HEK293 (cell line): ENCODE measurements around the gene CRIP2.

ENCODE experiments used
- CTCF ChIA-PET: fragments of 350-600 bp; formaldehyde crosslinking; extraction: SDS; loops from one replicate; lab custom pipeline; 2021; ENCODE audit warnings: antibody characterized with exemption; lab: Yijun Ruan, JAX
- POLR2A ChIA-PET: fragments of 300-600 bp; formaldehyde crosslinking; extraction: SDS; loops from one replicate; lab custom pipeline; 2020; ENCODE audit warnings: antibody characterized with exemption, inconsistent platforms; lab: Yijun Ruan, JAX
- H3K27ac ChIP-seq: fragments of 200-500 bp; sonication (Bioruptor generic); 2 replicates; pipeline ENCODE4 v1.5.1; 2014; ENCODE audit warnings: low read depth, low read length, control low read depth, inconsistent platforms; ENCODE audit errors: extremely low read depth
- H3K36me3 ChIP-seq, 2 experiments: fragments of 200-500 bp in 1 of 2; sonication (Bioruptor generic) in 1 of 2; 1 replicate in 1 of 2; 2 replicates in 1 of 2; pipeline ENCODE4 v1.5.1; 2014 to 2017; ENCODE audit warnings: inconsistent platforms in 2 of 2, low read length in 2 of 2; ENCODE audit not compliant: control insufficient read depth in 2 of 2, insufficient read depth in 1 of 2
- H3K4me1 ChIP-seq: fragments of 200-500 bp; sonication (Bioruptor generic); 2 replicates; pipeline ENCODE4 v1.5.1; 2014; ENCODE audit warnings: mild to moderate bottlenecking, low read length, inconsistent platforms; ENCODE audit not compliant: control insufficient read depth, insufficient read depth
- H3K4me3 ChIP-seq: 2 replicates; pipeline ENCODE4 v1.5.1; 2011; ENCODE audit warnings: low read depth, mild to moderate bottlenecking, control low read depth, low read length, moderate library complexity
- H3K9me3 ChIP-seq: fragments of 200-500 bp; sonication (Bioruptor generic); 2 replicates; pipeline ENCODE4 v1.5.1; 2014; ENCODE audit warnings: low read depth, low read length, inconsistent platforms; ENCODE audit not compliant: control insufficient read depth, insufficient read depth
- AEBP2 ChIP-seq: fragments of 450-650 bp; formaldehyde crosslinking; IDR thresholded peaks from 2 replicates; pipeline ENCODE4 v1.5.1; 2016; ENCODE audit warnings: missing biosample characterization, missing genetic modification characterization, borderline replicate concordance
- GLI4 ChIP-seq: fragments of 450-650 bp; formaldehyde crosslinking; IDR thresholded peaks from 2 replicates; pipeline ENCODE4 v1.5.1; 2016; ENCODE audit warnings: missing biosample characterization, missing genetic modification characterization
- GLIS2 ChIP-seq: fragments of 450-650 bp; formaldehyde crosslinking; IDR thresholded peaks from 2 replicates; pipeline ENCODE4 v1.5.1; 2016; ENCODE audit warnings: missing biosample characterization, missing genetic modification characterization
- KLF1 ChIP-seq: fragments of 450-650 bp; formaldehyde crosslinking; IDR thresholded peaks from 2 replicates; pipeline ENCODE4 v1.5.1; 2016; ENCODE audit warnings: missing biosample characterization, missing genetic modification characterization
- KLF8 ChIP-seq: fragments of 450-650 bp; formaldehyde crosslinking; IDR thresholded peaks from 2 replicates; pipeline ENCODE4 v1.5.1; 2016; ENCODE audit warnings: missing biosample characterization, missing genetic modification characterization
- MEIS1 ChIP-seq: sonication (generic); formaldehyde crosslinking; IDR thresholded peaks from 2 replicates; pipeline ENCODE4 v1.8.1; 2022; ENCODE audit warnings: missing genetic modification reagents, mild to moderate bottlenecking, borderline replicate concordance
- REPIN1 ChIP-seq: fragments of 450-650 bp; formaldehyde crosslinking; IDR thresholded peaks from 2 replicates; pipeline ENCODE4 v1.5.1; 2017; ENCODE audit warnings: missing biosample characterization, missing genetic modification characterization, low read depth
- SALL2 ChIP-seq: fragments of 450-650 bp; formaldehyde crosslinking; IDR thresholded peaks from 2 replicates; pipeline ENCODE4 v1.5.0; 2017; ENCODE audit warnings: missing biosample characterization, mild to moderate bottlenecking, missing genetic modification characterization, borderline replicate concordance
- ZBTB10 ChIP-seq: fragments of 450-650 bp; formaldehyde crosslinking; IDR thresholded peaks from 2 replicates; pipeline ENCODE4 v1.5.1; 2016; ENCODE audit warnings: missing biosample characterization, missing genetic modification characterization
- ZBTB17 ChIP-seq: fragments of 450-650 bp; formaldehyde crosslinking; IDR thresholded peaks from 2 replicates; pipeline ENCODE4 v1.5.1; 2016; ENCODE audit warnings: missing biosample characterization, missing genetic modification characterization
- ZBTB8A ChIP-seq: fragments of 450-650 bp; formaldehyde crosslinking; IDR thresholded peaks from 2 replicates; pipeline ENCODE4 v1.5.1; 2016; ENCODE audit warnings: missing biosample characterization, missing genetic modification characterization
- ZNF10 ChIP-seq: fragments of 450-650 bp; formaldehyde crosslinking; IDR thresholded peaks from 2 replicates; pipeline ENCODE4 v1.5.1; 2017; ENCODE audit warnings: missing biosample characterization, missing genetic modification characterization
- ZNF112 ChIP-seq: fragments of 450-650 bp; formaldehyde crosslinking; IDR thresholded peaks from 2 replicates; pipeline ENCODE4 v1.5.0; 2017; ENCODE audit warnings: missing biosample characterization, missing genetic modification characterization
- ZNF157 ChIP-seq: fragments of 450-650 bp; formaldehyde crosslinking; IDR thresholded peaks from 2 replicates; pipeline ENCODE4 v1.5.1; 2016; ENCODE audit warnings: missing biosample characterization, missing genetic modification characterization
- ZNF16 ChIP-seq: fragments of 450-650 bp; formaldehyde crosslinking; IDR thresholded peaks from 2 replicates; pipeline ENCODE4 v1.5.1; 2016; ENCODE audit warnings: low read depth, missing biosample characterization, missing genetic modification characterization
- ZNF202 ChIP-seq: fragments of 450-650 bp; formaldehyde crosslinking; IDR thresholded peaks from 2 replicates; pipeline ENCODE4 v1.5.1; 2016; ENCODE audit warnings: missing biosample characterization, missing genetic modification characterization, borderline replicate concordance
- ZNF26 ChIP-seq: fragments of 450-650 bp; formaldehyde crosslinking; IDR thresholded peaks from 2 replicates; pipeline ENCODE4 v1.5.1; 2016; ENCODE audit warnings: missing biosample characterization, missing genetic modification characterization
- ZNF354C ChIP-seq: fragments of 450-650 bp; formaldehyde crosslinking; IDR thresholded peaks from 2 replicates; pipeline ENCODE4 v1.5.1; 2016; ENCODE audit warnings: missing biosample characterization, missing genetic modification characterization, low read depth, borderline replicate concordance
- ZNF501 ChIP-seq: fragments of 450-650 bp; formaldehyde crosslinking; IDR thresholded peaks from 2 replicates; pipeline ENCODE4 v1.5.1; 2016; ENCODE audit warnings: missing biosample characterization, missing genetic modification characterization
- ZNF558 ChIP-seq: fragments of 450-650 bp; formaldehyde crosslinking; IDR thresholded peaks from 2 replicates; pipeline ENCODE4 v1.5.1; 2016; ENCODE audit warnings: missing biosample characterization, missing genetic modification characterization
- ZNF610 ChIP-seq: fragments of 450-650 bp; formaldehyde crosslinking; IDR thresholded peaks from 2 replicates; pipeline ENCODE4 v1.5.1; 2016; ENCODE audit warnings: missing biosample characterization, missing genetic modification characterization, borderline replicate concordance
- ZNF777 ChIP-seq: fragments of 450-650 bp; formaldehyde crosslinking; IDR thresholded peaks from 2 replicates; pipeline ENCODE4 v1.5.1; 2017; ENCODE audit warnings: missing biosample characterization, missing genetic modification characterization, borderline replicate concordance
- ZNF837 ChIP-seq: fragments of 450-650 bp; formaldehyde crosslinking; IDR thresholded peaks from 2 replicates; pipeline ENCODE4 v1.5.1; 2016; ENCODE audit warnings: missing biosample characterization, missing genetic modification characterization

Gene CRIP2

GRCh38 chr14:105476831-105477659 is 2.4 kb downstream of the CRIP2 start:
- CTCF ChIA-PET = interaction anchor here (1.2 to 2.0 kb wide), 2 partner anchors 10 to 12 kb away, joined by 3 to 9 read pairs; no protein-coding TSS in a partner anchor
- POLR2A ChIA-PET = interaction anchor here (0.5 kb wide), 1 partner anchor 79 kb away, joined by 3 read pairs; no protein-coding TSS in a partner anchor
- Histone ChIP-seq H3K9me3 (no peaks in the 10 kb centered on the region), H3K36me3 (no peaks in the 10 kb centered on the region), H3K4me1 (peaks cover 9% of the 10 kb centered on the region)
- TF ChIP-seq ZNF501 (tag by site-specific recombination) (no peak), REPIN1 (tag by site-specific recombination) (no peak), ZBTB17 (tag by site-specific recombination) (no peak), KLF1 (peak; percentile 66), ZNF157 (tag by site-specific recombination) (no peak), AEBP2 (tag by site-specific recombination) (no peak), SALL2 (tag by site-specific recombination) (no peak), GLI4 (tag by site-specific recombination) (no peak), ZNF16 (tag by site-specific recombination) (0 out of 2 replicates have a peak, but pooled peaks have one; percentile 38), ZNF26 (tag by site-specific recombination) (no peak), ZNF610 (tag by site-specific recombination) (no peak)
- TF ChIP-seq, all 188 proteins: peak for 2
- Histone ChIP-seq H3K4me3 (no peak overlapping the region), H3K27ac (no peak overlapping the region)

GRCh38 chr14:105477660-105478397 is 3.2 kb downstream of the CRIP2 start:
- Histone ChIP-seq H3K9me3 (no peaks in the 10 kb centered on the region), H3K4me1 (peaks cover 13% of the 10 kb centered on the region), H3K27ac (no peak overlapping the region), H3K36me3 (no peaks in the 10 kb centered on the region), H3K4me3 (no peak overlapping the region)
- TF ChIP-seq GLIS2 (tag by site-specific recombination) (peak; percentile 36; the same call in 1 of the 2 replicates), ZNF112 (tag by site-specific recombination) (no peak), REPIN1 (tag by site-specific recombination) (no peak), KLF8 (tag by site-specific recombination) (peak; percentile 86), ZNF10 (no peak), ZBTB8A (tag by site-specific recombination) (0 out of 2 replicates have a peak, but pooled peaks have one; percentile 16), MEIS1 (CRISPR knock-in tag) (no peak), ZNF558 (no peak), ZNF837 (tag by site-specific recombination) (no peak), ZNF202 (tag by site-specific recombination) (no peak), ZNF777 (no peak), ZNF354C (tag by site-specific recombination) (no peak), ZBTB10 (0 out of 2 replicates have a peak, but pooled peaks have one; percentile 28)
- ChIA-PET POLR2A (interaction anchor here (1.0 kb wide), 1 partner anchor 15 kb away, joined by 3 read pairs; no protein-coding TSS in a partner anchor), CTCF (interaction anchor here (1.2 to 2.0 kb wide), 2 partner anchors 12 to 13 kb away, joined by 3 to 9 read pairs; no protein-coding TSS in a partner anchor)
